CD4-positive, alpha-beta T cell (primary cell): ENCODE measurements around the gene TEF. TPM values are rescaled to one million over a fixed set of nuclear protein-coding genes. Genes with fewer than 3 reads are reported as not detected.

Experiments
- ATAC-seq: fragments of 200-7000 bp; cut with Tn5 transposase; one replicate; pipeline ENCODE4 v1.10.0; 2022; ENCODE audit warnings: mild to moderate bottlenecking; ENCODE audit not compliant: poor library complexity
- CTCF ChIA-PET: fragments of 350-600 bp; sonication (Branson Sonifier 250); formaldehyde crosslinking; loops from one replicate; lab custom pipeline; 2021; ENCODE audit warnings: antibody characterized with exemption, inconsistent platforms; lab: Charles Lee
- POLR2A ChIA-PET: fragments of 350-600 bp; sonication (Branson Sonifier 250); formaldehyde crosslinking; loops from one replicate; lab custom pipeline; 2021; ENCODE audit warnings: antibody characterized with exemption, inconsistent platforms; lab: Charles Lee
- DNase-seq, 14 experiments: peaks; one replicate each; pipeline ENCODE4 v3.0.0-alpha.2; 2013 to 2020; ENCODE audit warnings: mixed read lengths in 2 of 14
- H3K27ac ChIP-seq, 2 donors: one replicate each; pipeline versions ENCODE4 v1.5.1 to v1.7.0; 2013; ENCODE audit warnings: low read length in 2 of 2, low read depth in 1 of 2, mild to moderate bottlenecking in 1 of 2
- H3K27me3 ChIP-seq, 2 experiments: 1 replicate in 1 of 2; 2 replicates in 1 of 2; pipeline versions ENCODE4 v1.6.1 to v1.7.0; 2013; ENCODE audit warnings: low read length in 2 of 2, control low read depth in 1 of 2, mild to moderate bottlenecking in 1 of 2, moderate library complexity in 1 of 2; ENCODE audit not compliant: insufficient read depth in 2 of 2, control insufficient read depth in 1 of 2
- H3K36me3 ChIP-seq: one replicate; pipeline ENCODE4 v1.6.1; 2013; ENCODE audit warnings: low read length, control low read depth; ENCODE audit not compliant: insufficient read depth
- H3K4me1 ChIP-seq: one replicate; pipeline ENCODE4 v1.6.1; 2013; ENCODE audit warnings: low read length, control low read depth; ENCODE audit not compliant: insufficient read depth
- H3K4me3 ChIP-seq: one replicate; pipeline ENCODE4 v1.5.1; 2013; ENCODE audit warnings: mild to moderate bottlenecking, low read length, moderate library complexity
- H3K9me3 ChIP-seq, 2 experiments: 1 replicate in 1 of 2; 2 replicates in 1 of 2; pipeline versions ENCODE4 v1.6.1 to v1.7.0; 2013; ENCODE audit warnings: low read length in 2 of 2, mild to moderate bottlenecking in 2 of 2, control low read depth in 1 of 2, moderate library complexity in 1 of 2; ENCODE audit not compliant: control insufficient read depth in 1 of 2, insufficient read depth in 1 of 2
- H3K27ac Mint-ChIP-seq: one replicate; pipeline ENCODE4 v1.8.0; 2020; ENCODE audit warnings: mixed read lengths
- H3K27me3 Mint-ChIP-seq: one replicate; pipeline ENCODE4 v1.8.0; 2021; ENCODE audit warnings: mixed read lengths
- H3K36me3 Mint-ChIP-seq: one replicate; pipeline ENCODE4 v1.8.0; 2021; ENCODE audit warnings: low read depth, mixed read lengths
- H3K4me1 Mint-ChIP-seq: one replicate; pipeline ENCODE4 v1.8.0; 2021; ENCODE audit warnings: low read depth, mixed read lengths
- H3K4me3 Mint-ChIP-seq: one replicate; pipeline ENCODE4 v1.8.0; 2020; ENCODE audit warnings: mild to moderate bottlenecking, mixed read lengths
- H3K9me3 Mint-ChIP-seq: one replicate; pipeline ENCODE4 v1.8.0; 2020; ENCODE audit warnings: mixed read lengths
- intact Hi-C, 2 experiments: fragments of 100-400 bp; cut with DNase I in 1 of 2; cut with micrococcal nuclease in 1 of 2; formaldehyde crosslinking; loops; one replicate each; pipeline versions ENCODE4 v1.15.1 to v1.9.0; 2023 to 2025; cut with DNase I, micrococcal nuclease
- total RNA-seq, 174 experiments: library from RNA in 2 of 174; stranded (reverse) in 2 of 174; gene quantifications; one replicate each; pipeline ENCODE4 v1.2.3 and lab custom pipeline; 2021 to 2026
- TF ChIP-seq, protein P1 (sequence below): fragments of 200-600 bp; IDR thresholded peaks from one replicate; pipeline ENCODE4 v1.8.0; 2022; ENCODE audit warnings: antibody characterized with exemption, mild to moderate bottlenecking

The TEF gene
- total RNA-seq, 2 experiments from 2014 or later, result 2.4 to 2.6 TPM

- Histone ChIP-seq H3K9me3 (no peaks in the 10 kb centered on the region), H3K4me3 (no peak overlapping the region), H3K27ac (no peak overlapping the region), H3K36me3 (peaks cover 71% of the 10 kb centered on the region), H3K27me3 (no peaks in the 10 kb centered on the region), H3K4me1 (peaks cover 5% of the 10 kb centered on the region)
- no peaks in the 10 kb centered on the region for H3K9me3 Mint-ChIP-seq
- H3K27me3 Mint-ChIP-seq, result no peaks in the 10 kb centered on the region
- H3K4me3 Mint-ChIP-seq, result no peak overlapping the region
- intact Hi-C loops, result no loop called here
- DNase-seq (peak in 1 of 14 experiments; percentile 20), ATAC-seq (no peak)
- H3K4me1 Mint-ChIP-seq, result no peaks in the 10 kb centered on the region
- POLR2A ChIA-PET, result no interaction called here
- no peak overlapping the region for H3K27ac Mint-ChIP-seq
- CTCF ChIA-PET, result no interaction called here
- TF ChIP-seq, protein P1, sequence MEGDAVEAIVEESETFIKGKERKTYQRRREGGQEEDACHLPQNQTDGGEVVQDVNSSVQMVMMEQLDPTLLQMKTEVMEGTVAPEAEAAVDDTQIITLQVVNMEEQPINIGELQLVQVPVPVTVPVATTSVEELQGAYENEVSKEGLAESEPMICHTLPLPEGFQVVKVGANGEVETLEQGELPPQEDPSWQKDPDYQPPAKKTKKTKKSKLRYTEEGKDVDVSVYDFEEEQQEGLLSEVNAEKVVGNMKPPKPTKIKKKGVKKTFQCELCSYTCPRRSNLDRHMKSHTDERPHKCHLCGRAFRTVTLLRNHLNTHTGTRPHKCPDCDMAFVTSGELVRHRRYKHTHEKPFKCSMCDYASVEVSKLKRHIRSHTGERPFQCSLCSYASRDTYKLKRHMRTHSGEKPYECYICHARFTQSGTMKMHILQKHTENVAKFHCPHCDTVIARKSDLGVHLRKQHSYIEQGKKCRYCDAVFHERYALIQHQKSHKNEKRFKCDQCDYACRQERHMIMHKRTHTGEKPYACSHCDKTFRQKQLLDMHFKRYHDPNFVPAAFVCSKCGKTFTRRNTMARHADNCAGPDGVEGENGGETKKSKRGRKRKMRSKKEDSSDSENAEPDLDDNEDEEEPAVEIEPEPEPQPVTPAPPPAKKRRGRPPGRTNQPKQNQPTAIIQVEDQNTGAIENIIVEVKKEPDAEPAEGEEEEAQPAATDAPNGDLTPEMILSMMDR, result no peak
- peaks cover 55% of the 10 kb centered on the region for H3K36me3 Mint-ChIP-seq
These were observed 39.8 kb upstream of the TEF start for GRCh38 chr22:41341990-41342389.

DNA sequence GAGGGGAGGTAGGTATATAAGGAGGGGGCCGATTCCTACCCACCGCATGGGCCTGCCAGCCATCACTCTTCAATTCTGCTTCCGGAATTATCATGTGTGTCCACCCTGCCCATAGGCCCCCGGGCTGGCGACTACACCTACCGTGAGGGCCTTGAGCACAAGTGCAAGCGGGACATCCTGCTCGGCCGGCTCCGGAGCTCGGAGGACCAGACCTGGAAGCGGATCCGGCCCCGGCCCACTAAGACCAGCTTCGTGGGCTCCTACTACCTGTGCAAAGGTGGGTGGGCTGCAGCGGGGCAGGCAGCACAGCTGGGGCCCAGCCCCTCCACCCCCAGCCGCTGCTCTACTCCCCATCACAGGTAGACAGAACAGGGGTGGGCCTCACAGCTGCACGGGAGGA lies 38.4 kb upstream of the TEF start:
- ATAC-seq (no peak), DNase-seq (no peak)
- H3K36me3 Mint-ChIP-seq, result peaks cover 69% of the 10 kb centered on the region
- Histone ChIP-seq H3K36me3 (peaks cover 81% of the 10 kb centered on the region), H3K4me3 (no peak overlapping the region), H3K27ac (no peak overlapping the region), H3K4me1 (no peaks in the 10 kb centered on the region), H3K27me3 (no peaks in the 10 kb centered on the region), H3K9me3 (no peaks in the 10 kb centered on the region)
- intact Hi-C loops, result no loop called here
- H3K4me1 Mint-ChIP-seq, result no peaks in the 10 kb centered on the region
- ChIA-PET POLR2A (no interaction called here), CTCF (no interaction called here)
- H3K27me3 Mint-ChIP-seq, result no peaks in the 10 kb centered on the region
- TF ChIP-seq, protein P1, result no peak
- no peak overlapping the region for H3K27ac Mint-ChIP-seq
- no peak overlapping the region for H3K4me3 Mint-ChIP-seq
- H3K9me3 Mint-ChIP-seq, result no peaks in the 10 kb centered on the region

GRCh38 chr22:41343717-41344116 lies 38.0 kb upstream of the TEF start:
- ATAC-seq (no peak), DNase-seq (no peak)
- Mint-ChIP-seq H3K36me3 (peaks cover 70% of the 10 kb centered on the region), H3K4me3 (no peak overlapping the region), H3K9me3 (no peaks in the 10 kb centered on the region), H3K4me1 (no peaks in the 10 kb centered on the region), H3K27me3 (no peaks in the 10 kb centered on the region), H3K27ac (no peak overlapping the region)
- ChIA-PET POLR2A (no interaction called here), CTCF (no interaction called here)
- peaks cover 81% of the 10 kb centered on the region for H3K36me3 ChIP-seq
- no peaks in the 10 kb centered on the region for H3K9me3 ChIP-seq
- no peaks in the 10 kb centered on the region for H3K27me3 ChIP-seq
- H3K4me3 ChIP-seq, result no peak overlapping the region
- TF ChIP-seq, protein P1, result no peak
- H3K4me1 ChIP-seq, result no peaks in the 10 kb centered on the region
- no peak overlapping the region for H3K27ac ChIP-seq
- intact Hi-C loops, result no loop called here
